Endothelial cell (in vitro differentiated cells): ENCODE results near the gene MAP3K3. TPM values are rescaled to one million over a fixed set of nuclear protein-coding genes. Genes with fewer than 3 reads are reported as not detected.

Source experiments
- DNase-seq: peaks from one replicate; pipeline ENCODE4 v3.0.0; 2021; ENCODE audit warnings: low spot score
- H3K27ac Mint-ChIP-seq: one replicate; pipeline ENCODE4 v1.8.0; 2021; ENCODE audit warnings: mixed read lengths, inconsistent platforms; ENCODE audit not compliant: unreplicated experiment
- H3K27me3 Mint-ChIP-seq: one replicate; pipeline ENCODE4 v1.8.0; 2021; ENCODE audit warnings: mild to moderate bottlenecking, moderate library complexity, mixed read lengths, inconsistent platforms; ENCODE audit not compliant: unreplicated experiment
- H3K36me3 Mint-ChIP-seq: one replicate; pipeline ENCODE4 v1.8.0; 2021; ENCODE audit warnings: mild to moderate bottlenecking, low read depth, mixed read lengths, inconsistent platforms; ENCODE audit not compliant: unreplicated experiment
- H3K4me1 Mint-ChIP-seq: one replicate; pipeline ENCODE4 v1.8.0; 2021; ENCODE audit warnings: mild to moderate bottlenecking, mixed read lengths, inconsistent platforms; ENCODE audit not compliant: unreplicated experiment
- H3K4me3 Mint-ChIP-seq: one replicate; pipeline ENCODE4 v1.8.0; 2021; ENCODE audit warnings: mild to moderate bottlenecking, mixed read lengths, inconsistent platforms; ENCODE audit not compliant: unreplicated experiment
- H3K9me3 Mint-ChIP-seq: one replicate; pipeline ENCODE4 v1.8.0; 2021; ENCODE audit warnings: mixed read lengths, inconsistent platforms; ENCODE audit not compliant: unreplicated experiment
- total RNA-seq: library from RNA; stranded (reverse); fragmentation: NEBNext Ultra II Directional; extraction: Animal tissue kit (Norgen Biotek cat#: 25700); gene quantifications from one replicate; pipeline ENCODE4 v1.2.1, GENCODE V29; 2021; ENCODE audit not compliant: unreplicated experiment
- TF ChIP-seq, protein P1 (sequence below): fragments of 200-600 bp; sonication (generic); IDR thresholded peaks from one replicate; pipeline ENCODE4 v1.5.0; 2021; ENCODE audit warnings: antibody characterized with exemption; ENCODE audit not compliant: unreplicated experiment

MAP3K3 gene
- total RNA-seq, 1 donor from 2014 or later = 112 TPM

DNA sequence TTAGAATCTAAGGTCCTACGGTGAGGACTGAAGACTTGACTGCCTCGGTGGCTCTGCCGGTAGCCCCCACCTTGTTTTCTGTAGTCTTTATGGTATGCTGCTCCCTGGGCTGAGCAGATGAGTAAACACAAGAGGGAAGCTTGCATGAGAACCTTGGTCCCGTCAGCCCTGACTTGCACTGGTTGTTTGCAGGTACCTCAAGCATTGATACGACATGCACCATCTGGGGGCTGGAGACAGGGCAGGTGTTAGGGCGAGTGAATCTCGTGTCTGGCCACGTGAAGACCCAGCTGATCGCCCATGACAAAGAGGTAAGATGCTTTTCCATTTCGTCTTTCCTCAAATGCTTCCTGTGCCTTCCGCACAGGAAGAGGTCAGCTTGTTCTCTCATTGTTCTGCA is 42.6 kb upstream of the MAP3K3 start:
- peak overlapping the region; percentile 68 for H3K27ac Mint-ChIP-seq
- peaks cover 30% of the 10 kb centered on the region for H3K36me3 Mint-ChIP-seq
- DNase-seq = peak; percentile 12
- TF ChIP-seq, protein P1, sequence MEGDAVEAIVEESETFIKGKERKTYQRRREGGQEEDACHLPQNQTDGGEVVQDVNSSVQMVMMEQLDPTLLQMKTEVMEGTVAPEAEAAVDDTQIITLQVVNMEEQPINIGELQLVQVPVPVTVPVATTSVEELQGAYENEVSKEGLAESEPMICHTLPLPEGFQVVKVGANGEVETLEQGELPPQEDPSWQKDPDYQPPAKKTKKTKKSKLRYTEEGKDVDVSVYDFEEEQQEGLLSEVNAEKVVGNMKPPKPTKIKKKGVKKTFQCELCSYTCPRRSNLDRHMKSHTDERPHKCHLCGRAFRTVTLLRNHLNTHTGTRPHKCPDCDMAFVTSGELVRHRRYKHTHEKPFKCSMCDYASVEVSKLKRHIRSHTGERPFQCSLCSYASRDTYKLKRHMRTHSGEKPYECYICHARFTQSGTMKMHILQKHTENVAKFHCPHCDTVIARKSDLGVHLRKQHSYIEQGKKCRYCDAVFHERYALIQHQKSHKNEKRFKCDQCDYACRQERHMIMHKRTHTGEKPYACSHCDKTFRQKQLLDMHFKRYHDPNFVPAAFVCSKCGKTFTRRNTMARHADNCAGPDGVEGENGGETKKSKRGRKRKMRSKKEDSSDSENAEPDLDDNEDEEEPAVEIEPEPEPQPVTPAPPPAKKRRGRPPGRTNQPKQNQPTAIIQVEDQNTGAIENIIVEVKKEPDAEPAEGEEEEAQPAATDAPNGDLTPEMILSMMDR = no peak
- H3K27me3 Mint-ChIP-seq = peaks cover 2% of the 10 kb centered on the region
- H3K4me3 Mint-ChIP-seq = no peak overlapping the region
- H3K4me1 Mint-ChIP-seq = peaks cover 18% of the 10 kb centered on the region
- no peaks in the 10 kb centered on the region for H3K9me3 Mint-ChIP-seq

DNA sequence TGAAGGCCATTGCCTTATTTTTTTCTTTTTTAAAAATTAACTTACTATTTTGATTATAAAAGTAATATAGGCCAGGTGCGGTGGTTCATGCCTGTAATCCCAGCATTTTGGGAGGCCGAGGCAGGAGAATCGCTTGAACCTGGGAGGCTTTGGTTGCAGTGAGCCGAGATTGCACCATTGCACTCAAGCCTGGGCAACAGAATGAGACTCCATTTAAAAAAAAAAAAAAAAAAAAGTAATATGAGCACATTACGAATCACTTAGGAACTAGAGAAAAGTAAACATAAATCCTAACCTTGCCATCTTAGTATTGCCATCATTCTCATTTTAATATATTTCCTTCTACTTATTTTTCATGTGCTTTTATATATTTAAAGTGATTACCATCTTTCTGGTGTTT is 34.4 kb upstream of the MAP3K3 start:
- H3K9me3 Mint-ChIP-seq = no peaks in the 10 kb centered on the region
- H3K4me3 Mint-ChIP-seq = no peak overlapping the region
- H3K27me3 Mint-ChIP-seq = peaks cover 4% of the 10 kb centered on the region
- no peaks in the 10 kb centered on the region for H3K4me1 Mint-ChIP-seq
- DNase-seq = no peak
- peaks cover 40% of the 10 kb centered on the region for H3K36me3 Mint-ChIP-seq
- TF ChIP-seq, protein P1 = no peak
- no peak overlapping the region for H3K27ac Mint-ChIP-seq

DNA sequence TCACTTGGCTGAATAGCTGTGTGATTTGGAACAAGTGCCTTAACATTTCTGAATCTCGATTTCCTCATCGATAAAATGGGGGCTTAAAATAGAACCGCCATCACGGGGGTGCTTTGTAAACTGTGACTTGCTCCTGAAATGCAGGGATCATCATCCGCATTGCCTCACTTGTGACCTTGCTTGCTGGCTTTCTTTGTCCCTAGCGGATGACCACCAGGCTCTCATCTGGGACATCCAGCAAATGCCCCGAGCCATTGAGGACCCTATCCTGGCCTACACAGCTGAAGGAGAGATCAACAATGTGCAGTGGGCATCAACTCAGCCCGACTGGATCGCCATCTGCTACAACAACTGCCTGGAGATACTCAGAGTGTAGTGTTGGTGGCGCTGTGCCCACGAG is 33.4 kb upstream of the MAP3K3 start:
- DNase-seq = no peak
- Mint-ChIP-seq H3K27me3 (peaks cover 6% of the 10 kb centered on the region), H3K4me3 (no peak overlapping the region), H3K4me1 (no peaks in the 10 kb centered on the region), H3K27ac (no peak overlapping the region), H3K36me3 (peaks cover 33% of the 10 kb centered on the region), H3K9me3 (no peaks in the 10 kb centered on the region)
- TF ChIP-seq, protein P1 = no peak

DNA sequence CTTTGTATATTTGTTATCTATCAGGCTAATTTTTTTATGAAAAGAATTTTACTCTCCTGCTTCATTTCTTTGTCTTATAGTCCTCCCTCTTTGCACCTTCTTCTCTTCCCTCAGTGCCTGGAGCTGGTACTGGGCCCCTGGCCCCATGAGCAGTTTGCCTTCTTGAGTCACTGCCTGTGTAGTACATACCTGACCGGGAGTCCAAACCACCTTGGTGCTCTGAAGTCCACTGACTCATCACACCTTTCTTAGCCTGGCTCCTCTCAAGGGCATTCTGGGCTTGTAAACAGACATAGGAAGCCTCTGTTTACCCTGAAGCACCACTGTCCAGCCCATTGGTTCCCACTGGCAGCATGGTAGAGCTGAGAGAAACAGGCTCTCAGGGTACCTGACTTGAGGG is 32.6 kb upstream of the MAP3K3 start:
- no peak overlapping the region for H3K4me3 Mint-ChIP-seq
- TF ChIP-seq, protein P1 = no peak
- H3K4me1 Mint-ChIP-seq = no peaks in the 10 kb centered on the region
- DNase-seq = no peak
- no peaks in the 10 kb centered on the region for H3K9me3 Mint-ChIP-seq
- H3K27me3 Mint-ChIP-seq = peaks cover 5% of the 10 kb centered on the region
- no peak overlapping the region for H3K27ac Mint-ChIP-seq
- peaks cover 30% of the 10 kb centered on the region for H3K36me3 Mint-ChIP-seq

DNA sequence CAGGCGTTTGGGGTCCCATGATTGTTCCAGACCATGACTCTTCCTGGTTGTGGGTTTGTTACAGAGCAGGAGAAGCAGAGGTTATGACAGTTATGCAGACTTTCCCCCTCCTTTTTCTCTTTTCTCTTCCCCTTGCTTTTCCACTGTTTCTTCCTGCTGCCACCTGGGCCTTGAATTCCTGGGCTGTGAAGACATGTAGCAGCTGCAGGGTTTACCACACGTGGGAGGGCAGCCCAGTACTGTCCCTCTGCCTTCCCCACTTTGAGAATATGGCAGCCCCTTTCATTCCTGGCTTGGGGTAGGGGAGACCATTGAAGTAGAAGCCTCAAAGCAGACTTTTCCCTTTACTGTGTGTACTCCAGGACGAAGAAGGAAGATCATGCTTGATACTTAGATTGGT is 29.4 kb upstream of the MAP3K3 start:
- Mint-ChIP-seq H3K36me3 (peaks cover 17% of the 10 kb centered on the region), H3K4me1 (no peaks in the 10 kb centered on the region), H3K9me3 (no peaks in the 10 kb centered on the region), H3K27me3 (peaks cover 5% of the 10 kb centered on the region), H3K27ac (no peak overlapping the region), H3K4me3 (no peak overlapping the region)
- DNase-seq = no peak
- TF ChIP-seq, protein P1 = no peak
